GM12801 (cell line): ENCODE results near the gene BCAS3.

Experiments used
- TF ChIP-seq, protein P1 (sequence below): IDR thresholded peaks from one replicate; pipeline ENCODE4 v1.5.1; 2011; ENCODE audit warnings: control low read depth; ENCODE audit not compliant: insufficient read length; ENCODE audit errors: extremely low read depth

The BCAS3 gene

DNA sequence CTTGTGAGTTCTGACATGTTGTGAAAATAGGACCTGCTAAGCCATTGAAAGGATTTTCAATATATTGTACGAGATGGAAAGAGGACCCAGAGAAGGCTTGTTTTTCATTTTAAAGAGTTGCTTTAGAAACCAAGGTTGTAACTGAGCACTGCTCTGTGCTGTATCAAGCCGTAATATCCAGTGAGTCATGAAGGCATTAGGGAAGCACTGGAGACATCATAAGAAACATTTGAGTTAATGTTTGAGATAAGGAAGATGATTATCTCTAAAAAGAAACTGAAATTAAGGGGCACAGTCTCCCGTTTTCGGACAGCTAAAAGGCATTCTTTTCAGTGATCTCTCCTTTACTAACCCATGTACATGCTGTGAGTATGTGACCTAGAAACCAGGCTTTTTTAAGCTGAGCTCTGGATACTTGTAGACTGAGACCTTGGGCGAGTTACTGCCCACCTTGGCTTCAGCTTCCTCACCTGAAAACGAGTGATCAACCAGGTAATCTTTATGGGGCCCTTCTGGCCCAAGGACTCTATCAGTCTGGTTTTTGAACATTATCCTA is 572.8 kb downstream of the BCAS3 start:
- TF ChIP-seq, protein P1, sequence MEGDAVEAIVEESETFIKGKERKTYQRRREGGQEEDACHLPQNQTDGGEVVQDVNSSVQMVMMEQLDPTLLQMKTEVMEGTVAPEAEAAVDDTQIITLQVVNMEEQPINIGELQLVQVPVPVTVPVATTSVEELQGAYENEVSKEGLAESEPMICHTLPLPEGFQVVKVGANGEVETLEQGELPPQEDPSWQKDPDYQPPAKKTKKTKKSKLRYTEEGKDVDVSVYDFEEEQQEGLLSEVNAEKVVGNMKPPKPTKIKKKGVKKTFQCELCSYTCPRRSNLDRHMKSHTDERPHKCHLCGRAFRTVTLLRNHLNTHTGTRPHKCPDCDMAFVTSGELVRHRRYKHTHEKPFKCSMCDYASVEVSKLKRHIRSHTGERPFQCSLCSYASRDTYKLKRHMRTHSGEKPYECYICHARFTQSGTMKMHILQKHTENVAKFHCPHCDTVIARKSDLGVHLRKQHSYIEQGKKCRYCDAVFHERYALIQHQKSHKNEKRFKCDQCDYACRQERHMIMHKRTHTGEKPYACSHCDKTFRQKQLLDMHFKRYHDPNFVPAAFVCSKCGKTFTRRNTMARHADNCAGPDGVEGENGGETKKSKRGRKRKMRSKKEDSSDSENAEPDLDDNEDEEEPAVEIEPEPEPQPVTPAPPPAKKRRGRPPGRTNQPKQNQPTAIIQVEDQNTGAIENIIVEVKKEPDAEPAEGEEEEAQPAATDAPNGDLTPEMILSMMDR, result no peak

DNA sequence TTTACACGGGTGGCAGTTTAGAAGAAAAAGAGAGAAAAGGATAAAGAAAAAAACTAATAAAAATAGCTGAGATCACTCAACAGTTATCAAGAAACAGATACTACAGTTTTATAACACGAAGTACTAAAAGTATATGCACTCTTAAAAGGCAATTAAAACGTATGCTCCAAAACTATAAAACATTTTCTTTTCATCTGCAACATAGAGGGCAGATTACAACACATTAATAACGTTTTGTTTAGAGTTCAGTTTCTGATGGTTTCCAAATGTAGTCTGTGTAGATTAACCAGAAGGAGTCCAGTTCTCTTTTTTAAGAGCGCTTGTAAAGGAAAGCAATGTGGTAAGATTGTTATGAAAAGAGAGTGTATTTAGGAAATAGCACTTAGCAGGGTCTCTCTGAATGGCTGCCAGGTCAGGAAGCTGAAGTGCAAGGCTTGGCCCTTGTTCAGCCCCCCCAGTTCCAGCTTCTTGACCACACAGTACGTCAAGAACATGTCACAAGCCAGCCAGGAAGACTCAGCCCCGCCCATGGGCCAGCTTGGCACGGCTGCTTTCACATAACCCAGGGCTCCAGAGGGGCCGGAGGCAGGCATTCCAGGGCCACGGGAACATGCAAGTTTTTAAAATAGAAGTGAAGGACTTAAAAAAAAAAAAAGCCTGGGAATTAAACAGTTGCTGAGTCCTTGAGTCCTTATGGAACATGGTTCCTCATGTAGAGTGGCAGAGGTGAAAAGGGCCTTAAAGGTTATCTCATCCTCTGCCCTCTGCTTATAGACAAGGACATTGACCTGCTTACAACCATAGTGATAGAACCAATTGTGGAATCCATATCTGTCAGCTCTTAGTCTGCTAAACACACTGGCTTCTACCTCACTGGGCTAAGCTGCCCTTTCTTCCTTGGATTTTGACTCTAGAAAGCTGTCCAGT is 574.6 kb downstream of the BCAS3 start:
- TF ChIP-seq, protein P1, result no peak

- TF ChIP-seq, protein P1, result no peak
Observed at GRCh38 chr17:61253362-61253761, 575.7 kb downstream of the BCAS3 start.

DNA sequence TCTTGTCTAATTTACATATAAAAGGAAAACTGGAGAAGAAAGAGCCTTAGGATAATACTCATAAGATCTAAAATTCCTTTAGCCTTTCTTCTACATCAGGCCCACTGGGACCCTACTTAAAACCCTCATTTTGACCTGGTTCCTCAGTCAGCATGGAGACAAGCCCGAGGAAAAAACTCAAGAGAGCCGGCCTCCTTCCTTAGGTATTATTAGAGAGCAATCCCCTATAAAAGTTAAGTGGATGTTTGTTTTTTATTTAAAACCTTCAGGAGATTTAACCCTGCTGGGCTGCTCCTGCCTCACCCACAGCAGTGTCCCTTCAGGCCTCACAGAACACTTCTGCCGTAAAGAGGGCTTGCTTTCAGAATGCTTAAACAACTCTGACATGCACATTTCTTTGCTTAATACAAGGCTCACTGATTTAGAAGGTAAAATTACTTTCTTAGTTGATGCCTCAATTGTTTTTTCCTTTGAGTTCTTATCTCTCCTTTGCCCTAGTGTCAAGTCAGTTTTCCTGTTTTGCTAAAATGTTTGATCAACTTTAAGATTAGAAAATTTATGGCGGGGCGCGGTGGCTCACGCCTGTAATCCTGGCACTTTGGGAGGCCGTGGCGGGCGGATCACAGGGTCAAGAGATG is 576.4 kb downstream of the BCAS3 start:
- TF ChIP-seq, protein P1, result no peak

GRCh38 chr17:61254904-61255303 is 577.3 kb downstream of the BCAS3 start:
- TF ChIP-seq, protein P1, result no peak

DNA sequence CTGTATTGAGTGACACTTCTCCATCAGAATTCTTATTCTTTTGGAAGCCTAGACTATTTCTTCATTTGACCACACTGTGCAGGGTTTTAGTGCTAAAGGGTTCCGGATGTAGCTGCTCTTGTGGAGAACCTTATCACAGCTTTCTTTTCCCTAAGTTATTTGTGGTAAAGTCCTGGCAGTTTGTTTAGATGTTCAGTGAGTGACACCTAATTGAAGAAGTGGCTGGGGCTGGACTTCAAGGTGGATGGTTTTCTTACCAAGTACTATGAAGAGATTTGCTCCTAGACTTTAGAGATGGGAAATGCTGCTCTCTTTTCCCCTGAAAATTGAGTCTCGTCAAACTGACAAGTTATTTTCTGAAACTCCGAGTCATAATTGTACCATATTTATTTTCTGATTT is 578.0 kb downstream of the BCAS3 start:
- TF ChIP-seq, protein P1, result no peak

- TF ChIP-seq, protein P1, result no peak
Observed at GRCh38 chr17:61259360-61259759, 581.7 kb downstream of the BCAS3 start.
